ENCODE data around the gene GPR39. TPM values are rescaled to one million over a fixed set of nuclear protein-coding genes. Genes with fewer than 3 reads are reported as not detected.

Gene GPR39
- total and polyA plus RNA-seq, 2 donors (not counting 1 experiment from before 2014, with no cell fraction given): not detected

DNA sequence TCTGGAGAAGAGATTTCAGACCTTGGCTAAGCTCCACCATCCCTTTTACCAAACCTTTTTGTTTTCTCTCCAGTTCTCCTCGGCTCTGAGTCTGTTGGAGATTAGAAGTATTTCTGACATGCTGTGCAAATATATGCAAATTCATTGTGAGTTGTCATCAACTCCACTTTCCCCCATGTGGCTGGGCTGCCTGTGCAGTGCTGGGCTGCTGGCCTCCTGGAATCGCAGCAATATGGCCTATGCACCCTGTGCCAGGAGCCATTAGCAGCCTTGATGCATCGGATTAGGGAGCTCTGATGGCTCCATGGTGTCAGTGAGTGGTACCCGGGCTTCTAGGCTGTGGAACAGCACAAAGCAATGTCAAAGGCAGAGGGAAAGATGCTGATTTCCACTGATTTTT, 80.0 kb downstream of the GPR39 start:
- POLR2A ChIA-PET: no interaction called here
- no peak overlapping the region for H3K4me3 Mint-ChIP-seq
- Histone ChIP-seq H3K4me2 (replicated peaks; ENCODE audit: low read depth, low read length, poor library complexity, severe bottlenecking) (no peak overlapping the region), H3K36me3 (replicated peaks in 1 of 2; ENCODE audit: control extremely low read depth in 1 of 2, control insufficient read depth in 1 of 2, extremely low read depth in 1 of 2, insufficient read depth in 2 of 2, low read length in 1 of 2) (no peaks in the 10 kb centered on the region), H2AFZ (ENCODE audit: insufficient read depth, low read depth, low read length, poor library complexity, severe bottlenecking) (no peak overlapping the region), H3K9ac (ENCODE audit: low read length) (no peak overlapping the region), H3K4me3 (ENCODE audit: control extremely low read depth in 1 of 5, extremely low read depth in 1 of 5, insufficient read depth in 1 of 5, low read depth in 2 of 5, low read length in 4 of 5) (no peak overlapping the region), H3K27me3 (replicated peaks in 1 of 4; ENCODE audit: control extremely low read depth in 1 of 4, control insufficient read depth in 3 of 4, insufficient read depth in 4 of 4, low read length in 3 of 4) (no peaks in the 10 kb centered on the region), H3K4me1 (ENCODE audit: control insufficient read depth in 2 of 2, insufficient read depth in 2 of 2, low read length in 2 of 2) (no peaks in the 10 kb centered on the region), H3K27ac (ENCODE audit: low read length in 2 of 2) (no peak overlapping the region), H4K20me1 (ENCODE audit: control insufficient read depth, insufficient read depth, low read length, poor library complexity, severe bottlenecking) (no peaks in the 10 kb centered on the region), H3K9me3 (ENCODE audit: control extremely low read depth in 1 of 3, control insufficient read depth in 2 of 3, insufficient read depth in 1 of 3, low read length in 2 of 3) (no peaks in the 10 kb centered on the region), H3K79me2 (ENCODE audit: control insufficient read depth, insufficient read depth, low read length) (no peaks in the 10 kb centered on the region)
- H3K4me1 Mint-ChIP-seq: no peaks in the 10 kb centered on the region
- H3K27ac Mint-ChIP-seq: no peak overlapping the region
- DNase-seq (no peak), ATAC-seq (ENCODE audit: low read depth) (no peak)
- H3K27me3 Mint-ChIP-seq: no peaks in the 10 kb centered on the region
- 78% methylated on average over 3 of the region's 4 CpGs for WGBS (ENCODE audit: insufficient coverage)
- CTCF ChIA-PET: no interaction called here
- TF ChIP-seq, protein P1, sequence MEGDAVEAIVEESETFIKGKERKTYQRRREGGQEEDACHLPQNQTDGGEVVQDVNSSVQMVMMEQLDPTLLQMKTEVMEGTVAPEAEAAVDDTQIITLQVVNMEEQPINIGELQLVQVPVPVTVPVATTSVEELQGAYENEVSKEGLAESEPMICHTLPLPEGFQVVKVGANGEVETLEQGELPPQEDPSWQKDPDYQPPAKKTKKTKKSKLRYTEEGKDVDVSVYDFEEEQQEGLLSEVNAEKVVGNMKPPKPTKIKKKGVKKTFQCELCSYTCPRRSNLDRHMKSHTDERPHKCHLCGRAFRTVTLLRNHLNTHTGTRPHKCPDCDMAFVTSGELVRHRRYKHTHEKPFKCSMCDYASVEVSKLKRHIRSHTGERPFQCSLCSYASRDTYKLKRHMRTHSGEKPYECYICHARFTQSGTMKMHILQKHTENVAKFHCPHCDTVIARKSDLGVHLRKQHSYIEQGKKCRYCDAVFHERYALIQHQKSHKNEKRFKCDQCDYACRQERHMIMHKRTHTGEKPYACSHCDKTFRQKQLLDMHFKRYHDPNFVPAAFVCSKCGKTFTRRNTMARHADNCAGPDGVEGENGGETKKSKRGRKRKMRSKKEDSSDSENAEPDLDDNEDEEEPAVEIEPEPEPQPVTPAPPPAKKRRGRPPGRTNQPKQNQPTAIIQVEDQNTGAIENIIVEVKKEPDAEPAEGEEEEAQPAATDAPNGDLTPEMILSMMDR (IDR thresholded peaks at IDR 0.05): no peak
- no peak for TF ChIP-seq EZH2 (IDR thresholded peaks at IDR 0.05; ENCODE audit: borderline replicate concordance, insufficient read depth, low read depth, low read length, poor library complexity, severe bottlenecking)
- intact Hi-C loops (cut with micrococcal nuclease): no loop called here
- no peaks in the 10 kb centered on the region for H3K9me3 Mint-ChIP-seq (ENCODE audit: insufficient read depth)

DNA sequence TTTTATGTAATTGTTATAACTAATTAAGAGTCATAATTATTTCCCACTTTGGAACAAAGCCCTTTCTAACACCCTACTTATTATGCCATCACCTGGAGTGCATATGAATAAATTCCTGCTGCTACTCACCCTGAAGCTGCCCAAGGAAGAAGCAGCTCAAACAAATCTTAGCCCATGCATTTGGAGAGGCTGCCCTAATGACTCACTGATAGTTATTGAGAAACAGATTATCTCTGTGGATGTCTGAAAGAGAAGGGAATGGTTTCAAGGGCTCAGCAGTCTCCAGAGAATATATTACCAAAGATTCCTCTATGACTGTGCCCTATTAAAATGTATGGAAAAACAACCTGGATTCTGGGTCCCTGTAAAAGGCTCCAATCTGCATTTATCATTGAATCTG, 81.0 kb downstream of the GPR39 start:
- no peaks in the 10 kb centered on the region for H4K20me1 ChIP-seq (ENCODE audit: control insufficient read depth, insufficient read depth, low read length, poor library complexity, severe bottlenecking)
- H3K9ac ChIP-seq (ENCODE audit: low read length): no peak overlapping the region
- no peak for DNase-seq
- CTCF ChIA-PET: no interaction called here
- ATAC-seq (ENCODE audit: low read depth): no peak
- no peaks in the 10 kb centered on the region for H3K79me2 ChIP-seq (ENCODE audit: control insufficient read depth, insufficient read depth, low read length)
- TF ChIP-seq EZH2 (IDR thresholded peaks at IDR 0.05; ENCODE audit: borderline replicate concordance, insufficient read depth, low read depth, low read length, poor library complexity, severe bottlenecking): no peak
- TF ChIP-seq, protein P1 (IDR thresholded peaks at IDR 0.05): no peak
- intact Hi-C loops (cut with micrococcal nuclease): no loop called here
- no peaks in the 10 kb centered on the region for H3K27me3 ChIP-seq (replicated peaks in 1 of 4; ENCODE audit: control extremely low read depth in 1 of 4, control insufficient read depth in 3 of 4, insufficient read depth in 4 of 4, low read length in 3 of 4)
- Mint-ChIP-seq H3K4me1 (no peaks in the 10 kb centered on the region), H3K27ac (no peak overlapping the region), H3K4me3 (no peak overlapping the region), H3K27me3 (no peaks in the 10 kb centered on the region), H3K9me3 (ENCODE audit: insufficient read depth) (peaks cover 3% of the 10 kb centered on the region)
- H3K4me3 ChIP-seq (ENCODE audit: control extremely low read depth in 1 of 5, extremely low read depth in 1 of 5, insufficient read depth in 1 of 5, low read depth in 2 of 5, low read length in 4 of 5): no peak overlapping the region
- H3K36me3 ChIP-seq (replicated peaks in 1 of 2; ENCODE audit: control extremely low read depth in 1 of 2, control insufficient read depth in 1 of 2, extremely low read depth in 1 of 2, insufficient read depth in 2 of 2, low read length in 1 of 2): no peaks in the 10 kb centered on the region
- H3K9me3 ChIP-seq (ENCODE audit: control extremely low read depth in 1 of 3, control insufficient read depth in 2 of 3, insufficient read depth in 1 of 3, low read length in 2 of 3): no peaks in the 10 kb centered on the region
- no peak overlapping the region for H3K27ac ChIP-seq (ENCODE audit: low read length in 2 of 2)
- H3K4me1 ChIP-seq (ENCODE audit: control insufficient read depth in 2 of 2, insufficient read depth in 2 of 2, low read length in 2 of 2): no peaks in the 10 kb centered on the region
- POLR2A ChIA-PET: no interaction called here
- H2AFZ ChIP-seq (ENCODE audit: insufficient read depth, low read depth, low read length, poor library complexity, severe bottlenecking): no peak overlapping the region
- no peak overlapping the region for H3K4me2 ChIP-seq (replicated peaks; ENCODE audit: low read depth, low read length, poor library complexity, severe bottlenecking)

Data from B cell (primary cell).